OCI-LY1 (cell line): ENCODE results near the gene SORD.

Source experiments
- H2AFZ ChIP-seq: fragments of 200-600 bp; sonication (generic), shearing (Covaris generic); 2 replicates; pipeline ENCODE4 v1.6.0; 2014; ENCODE audit warnings: antibody characterized with exemption, mild to moderate bottlenecking, low read length
- H3F3A ChIP-seq: fragments of 200-600 bp; sonication (generic), shearing (Covaris generic); 2 replicates; pipeline ENCODE4 v1.6.0; 2014; ENCODE audit warnings: mild to moderate bottlenecking, antibody characterized with exemption, low read length, moderate library complexity; ENCODE audit not compliant: insufficient read depth
- H3K27ac ChIP-seq: fragments of 200-600 bp; sonication (generic); 2 replicates; pipeline ENCODE4 v1.5.1; 2014; ENCODE audit warnings: low read length, mixed run types, mild to moderate bottlenecking, low read depth; ENCODE audit not compliant: poor library complexity, severe bottlenecking
- H3K27me3 ChIP-seq: fragments of 200-600 bp; sonication (generic); 2 replicates; pipeline ENCODE4 v1.6.0; 2014; ENCODE audit warnings: antibody characterized with exemption, mild to moderate bottlenecking, low read length, moderate library complexity; ENCODE audit not compliant: insufficient read depth
- H3K36me3 ChIP-seq: fragments of 200-600 bp; sonication (generic); 2 replicates; pipeline ENCODE4 v1.6.1; 2014; ENCODE audit warnings: mild to moderate bottlenecking, antibody characterized with exemption, low read length, moderate library complexity, mixed read lengths; ENCODE audit not compliant: insufficient read depth
- H3K4me1 ChIP-seq: fragments of 200-600 bp; sonication (generic); 2 replicates; pipeline ENCODE4 v1.5.1; 2014; ENCODE audit warnings: mild to moderate bottlenecking, low read length, moderate library complexity; ENCODE audit not compliant: insufficient read depth, severe bottlenecking
- H3K4me2 ChIP-seq: fragments of 200-600 bp; sonication (generic), shearing (Covaris generic); 2 replicates; pipeline ENCODE4 v1.6.1; 2014; ENCODE audit warnings: low read length
- H3K4me3 ChIP-seq: fragments of 200-600 bp; sonication (generic); 2 replicates; pipeline ENCODE4 v1.5.1; 2014; ENCODE audit warnings: low read length, low read depth, mild to moderate bottlenecking, mixed read lengths; ENCODE audit not compliant: poor library complexity, severe bottlenecking
- H3K79me2 ChIP-seq: fragments of 200-600 bp; shearing (Covaris generic); 2 replicates; pipeline ENCODE4 v1.6.1; 2016; ENCODE audit warnings: mixed run types, low read length, mixed read lengths; ENCODE audit not compliant: insufficient read depth
- H3K9ac ChIP-seq: fragments of 200-600 bp; sonication (generic), shearing (Covaris generic); 2 replicates; pipeline ENCODE4 v1.6.1; 2014; ENCODE audit warnings: mild to moderate bottlenecking, low read length, mixed read lengths
- H3K9me2 ChIP-seq: fragments of 200-600 bp; sonication (generic), shearing (Covaris generic); 2 replicates; pipeline ENCODE4 v1.6.1; 2014; ENCODE audit warnings: low read depth, mild to moderate bottlenecking, low read length, mixed read lengths
- H3K9me3 ChIP-seq: fragments of 200-600 bp; shearing (Covaris generic); 2 replicates; pipeline ENCODE4 v1.6.1; 2014; ENCODE audit warnings: low read length, mixed read lengths
- H4K20me1 ChIP-seq: fragments of 200-600 bp; sonication (generic), shearing (Covaris generic); 2 replicates; pipeline ENCODE4 v1.6.0; 2016; ENCODE audit warnings: mild to moderate bottlenecking, low read length; ENCODE audit not compliant: insufficient read depth
- EZH2 ChIP-seq: fragments of 200-600 bp; sonication (generic), shearing (Covaris generic); IDR thresholded peaks from 2 replicates; pipeline ENCODE4 v1.8.0; 2017; ENCODE audit warnings: borderline replicate concordance, mixed run types, mild to moderate bottlenecking, antibody characterized with exemption, low read length, moderate library complexity, mixed read lengths
- TF ChIP-seq, protein P1 (sequence below): fragments of 200-600 bp; sonication (generic), shearing (Covaris generic); IDR thresholded peaks from 2 replicates; pipeline ENCODE4 v1.5.1; 2017; ENCODE audit warnings: mild to moderate bottlenecking, antibody characterized with exemption, low read length, moderate library complexity, mixed read lengths

The SORD gene

DNA sequence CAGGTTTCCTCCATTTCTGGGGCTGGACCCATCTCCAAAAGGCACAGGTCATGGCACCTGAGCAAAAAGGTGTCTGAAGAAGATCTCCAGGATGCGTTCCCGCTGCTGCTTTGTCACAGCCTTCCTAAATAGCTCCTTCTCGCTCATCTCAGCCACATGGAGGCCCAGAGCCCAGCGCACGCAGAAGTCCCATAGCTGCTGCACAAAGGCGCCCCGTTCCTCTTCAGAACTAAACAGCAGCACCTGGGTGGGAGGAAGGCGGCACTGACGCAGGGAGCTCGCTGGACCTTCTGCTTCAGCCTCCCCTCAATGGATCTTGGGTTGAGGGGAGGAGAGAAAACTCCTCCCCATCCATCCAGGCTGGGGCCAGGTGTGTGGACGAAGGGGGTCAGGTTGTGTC, 82.6 kb downstream of the SORD start:
- no peak overlapping the region for H3K4me3 ChIP-seq
- no peaks in the 10 kb centered on the region for H3K9me3 ChIP-seq
- no peak overlapping the region for H2AFZ ChIP-seq
- no peaks in the 10 kb centered on the region for H4K20me1 ChIP-seq
- TF ChIP-seq, protein P1, sequence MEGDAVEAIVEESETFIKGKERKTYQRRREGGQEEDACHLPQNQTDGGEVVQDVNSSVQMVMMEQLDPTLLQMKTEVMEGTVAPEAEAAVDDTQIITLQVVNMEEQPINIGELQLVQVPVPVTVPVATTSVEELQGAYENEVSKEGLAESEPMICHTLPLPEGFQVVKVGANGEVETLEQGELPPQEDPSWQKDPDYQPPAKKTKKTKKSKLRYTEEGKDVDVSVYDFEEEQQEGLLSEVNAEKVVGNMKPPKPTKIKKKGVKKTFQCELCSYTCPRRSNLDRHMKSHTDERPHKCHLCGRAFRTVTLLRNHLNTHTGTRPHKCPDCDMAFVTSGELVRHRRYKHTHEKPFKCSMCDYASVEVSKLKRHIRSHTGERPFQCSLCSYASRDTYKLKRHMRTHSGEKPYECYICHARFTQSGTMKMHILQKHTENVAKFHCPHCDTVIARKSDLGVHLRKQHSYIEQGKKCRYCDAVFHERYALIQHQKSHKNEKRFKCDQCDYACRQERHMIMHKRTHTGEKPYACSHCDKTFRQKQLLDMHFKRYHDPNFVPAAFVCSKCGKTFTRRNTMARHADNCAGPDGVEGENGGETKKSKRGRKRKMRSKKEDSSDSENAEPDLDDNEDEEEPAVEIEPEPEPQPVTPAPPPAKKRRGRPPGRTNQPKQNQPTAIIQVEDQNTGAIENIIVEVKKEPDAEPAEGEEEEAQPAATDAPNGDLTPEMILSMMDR = no peak
- TF ChIP-seq EZH2 = no peak
- no peaks in the 10 kb centered on the region for H3K79me2 ChIP-seq
- no peak overlapping the region for H3K27ac ChIP-seq
- H3F3A ChIP-seq = no peaks in the 10 kb centered on the region
- H3K36me3 ChIP-seq = no peaks in the 10 kb centered on the region
- no peaks in the 10 kb centered on the region for H3K27me3 ChIP-seq
- H3K9ac ChIP-seq = no peak overlapping the region
- H3K9me2 ChIP-seq = no peaks in the 10 kb centered on the region
- H3K4me1 ChIP-seq = no peaks in the 10 kb centered on the region
- H3K4me2 ChIP-seq = no peak overlapping the region

DNA sequence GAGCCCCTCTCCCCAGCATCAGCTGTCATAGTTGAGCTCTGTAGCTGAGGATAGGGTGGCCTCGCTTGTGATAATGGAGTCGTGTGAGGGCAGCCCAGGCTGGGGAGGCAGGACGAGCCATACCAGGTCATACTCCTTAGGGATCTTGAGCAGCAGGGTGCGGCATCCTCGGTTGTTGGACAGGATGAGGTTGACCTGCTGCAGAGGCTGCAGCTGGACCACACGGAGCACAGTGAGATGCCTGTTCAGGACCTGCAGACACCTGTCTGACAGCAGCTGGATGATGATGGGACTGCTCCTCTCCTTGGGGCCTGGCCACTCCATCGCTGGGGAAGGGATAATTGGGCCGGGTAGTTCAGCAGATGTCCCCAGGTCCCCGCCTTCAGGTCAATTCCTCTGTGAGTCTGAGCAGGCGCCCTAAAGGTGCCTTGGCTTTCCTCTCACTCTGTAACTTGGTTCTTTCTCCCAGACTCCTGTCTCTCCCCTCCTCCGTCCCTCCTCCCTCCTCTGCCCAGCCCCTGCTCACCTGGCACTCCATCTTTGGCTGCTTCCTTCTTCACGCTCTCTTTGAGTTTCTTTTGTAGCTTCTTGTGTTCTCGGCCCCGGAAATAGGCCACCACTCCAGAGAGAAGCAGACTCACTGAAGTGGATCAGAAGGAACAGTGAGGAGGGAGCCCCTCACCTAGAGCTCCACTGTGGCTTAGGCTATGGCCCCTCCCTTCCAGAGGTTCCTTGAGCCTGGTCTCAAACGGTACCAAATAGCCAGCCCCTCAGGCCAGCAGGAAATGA, 83.2 kb downstream of the SORD start:
- Histone ChIP-seq H3K9me3 (no peaks in the 10 kb centered on the region), H4K20me1 (no peaks in the 10 kb centered on the region), H3K36me3 (no peaks in the 10 kb centered on the region), H3F3A (no peaks in the 10 kb centered on the region), H3K79me2 (no peaks in the 10 kb centered on the region), H3K9ac (no peak overlapping the region), H3K27ac (no peak overlapping the region), H3K4me1 (no peaks in the 10 kb centered on the region), H2AFZ (no peak overlapping the region), H3K27me3 (no peaks in the 10 kb centered on the region), H3K4me3 (no peak overlapping the region), H3K9me2 (no peaks in the 10 kb centered on the region), H3K4me2 (no peak overlapping the region)
- TF ChIP-seq, protein P1 = no peak
- TF ChIP-seq EZH2 = no peak

DNA sequence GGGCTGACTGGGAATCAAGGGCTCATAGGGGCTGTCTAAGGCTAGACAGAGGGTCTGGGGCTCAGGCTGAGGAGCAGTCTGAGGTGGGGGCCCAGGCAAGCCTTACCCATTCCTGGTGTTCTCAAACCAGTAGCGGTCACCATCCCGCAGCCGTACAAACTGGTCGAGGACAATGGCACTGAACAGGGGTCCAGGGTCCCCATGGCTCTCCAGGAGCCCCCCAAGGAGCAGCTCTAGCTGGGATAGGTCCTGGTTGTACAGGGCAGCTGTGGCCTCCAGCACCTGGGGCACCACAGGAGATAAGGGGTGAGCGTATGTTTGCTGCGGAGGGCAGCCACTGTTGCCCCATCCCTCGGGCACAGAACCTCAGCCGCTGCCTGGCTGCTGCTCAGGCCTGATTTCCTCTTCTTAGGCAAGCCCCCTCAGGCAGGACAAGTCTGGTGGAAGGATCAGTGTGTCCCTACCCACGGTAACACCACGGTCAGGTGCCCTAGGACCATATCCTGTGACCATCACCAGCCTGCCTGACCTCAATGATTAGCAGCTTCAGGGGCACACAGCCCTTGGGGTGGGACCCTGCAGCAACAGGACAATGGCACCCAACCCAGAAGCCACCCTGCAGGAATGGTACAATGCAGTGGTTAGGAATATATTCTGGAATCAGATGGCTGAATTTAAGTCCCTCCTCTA, 85.1 kb downstream of the SORD start:
- H3K4me1 ChIP-seq = no peaks in the 10 kb centered on the region
- H3F3A ChIP-seq = no peaks in the 10 kb centered on the region
- no peak overlapping the region for H3K27ac ChIP-seq
- no peak overlapping the region for H3K4me3 ChIP-seq
- no peaks in the 10 kb centered on the region for H4K20me1 ChIP-seq
- no peak overlapping the region for H3K9ac ChIP-seq
- H3K27me3 ChIP-seq = 0 out of 2 replicates have a peak, but pooled peaks cover 3% of the 10 kb centered on the region
- no peaks in the 10 kb centered on the region for H3K79me2 ChIP-seq
- no peak overlapping the region for H3K4me2 ChIP-seq
- no peaks in the 10 kb centered on the region for H3K36me3 ChIP-seq
- TF ChIP-seq, protein P1 = no peak
- no peak for TF ChIP-seq EZH2
- H3K9me2 ChIP-seq = no peaks in the 10 kb centered on the region
- no peak overlapping the region for H2AFZ ChIP-seq
- H3K9me3 ChIP-seq = no peaks in the 10 kb centered on the region
